Measurements from ENCODE around the gene RBM44. TPM values are rescaled to one million over a fixed set of nuclear protein-coding genes. Genes with fewer than 3 reads are reported as not detected.

The RBM44 gene
- total RNA-seq, 4 donors from 2014 or later, result 0.93 to 2.2 (median 1.1) TPM

DNA sequence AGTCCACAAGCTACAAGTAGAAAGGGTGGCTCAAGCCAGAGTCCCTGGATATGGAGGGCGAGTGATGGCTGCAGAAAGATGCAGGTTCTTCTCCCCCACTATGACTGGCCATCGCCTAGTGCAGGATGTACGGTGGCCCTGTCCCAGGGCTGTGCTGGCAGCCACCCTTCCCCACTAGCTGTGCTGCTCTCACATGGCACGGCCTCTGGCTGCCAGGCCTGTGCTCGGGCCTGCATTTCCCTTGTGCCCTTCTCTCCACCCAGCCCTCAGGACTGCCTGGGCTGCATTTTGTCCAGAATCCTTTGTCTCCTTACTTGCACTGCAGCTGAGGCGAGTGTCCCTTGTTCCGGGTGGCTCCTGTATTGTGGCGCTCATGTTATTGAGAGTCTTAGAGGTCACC, 59.2 kb downstream of the RBM44 start:
- H3K9me3 ChIP-seq, result no peaks in the 10 kb centered on the region
- no peak for TF ChIP-seq EP300 (IDR thresholded peaks at IDR 0.05)
- H3K36me3 ChIP-seq, result no peaks in the 10 kb centered on the region
- DNase-seq (ENCODE audit: low spot score in 2 of 2), result no peak
- H3K4me3 ChIP-seq, result no peak overlapping the region
- H3K27me3 ChIP-seq, result peaks cover 12% of the 10 kb centered on the region
- H3K4me1 ChIP-seq, result peaks cover 23% of the 10 kb centered on the region
- H3K27ac ChIP-seq, result no peak overlapping the region
- WGBS, result 69% methylated on average over 7 of the region's 8 CpGs

DNA sequence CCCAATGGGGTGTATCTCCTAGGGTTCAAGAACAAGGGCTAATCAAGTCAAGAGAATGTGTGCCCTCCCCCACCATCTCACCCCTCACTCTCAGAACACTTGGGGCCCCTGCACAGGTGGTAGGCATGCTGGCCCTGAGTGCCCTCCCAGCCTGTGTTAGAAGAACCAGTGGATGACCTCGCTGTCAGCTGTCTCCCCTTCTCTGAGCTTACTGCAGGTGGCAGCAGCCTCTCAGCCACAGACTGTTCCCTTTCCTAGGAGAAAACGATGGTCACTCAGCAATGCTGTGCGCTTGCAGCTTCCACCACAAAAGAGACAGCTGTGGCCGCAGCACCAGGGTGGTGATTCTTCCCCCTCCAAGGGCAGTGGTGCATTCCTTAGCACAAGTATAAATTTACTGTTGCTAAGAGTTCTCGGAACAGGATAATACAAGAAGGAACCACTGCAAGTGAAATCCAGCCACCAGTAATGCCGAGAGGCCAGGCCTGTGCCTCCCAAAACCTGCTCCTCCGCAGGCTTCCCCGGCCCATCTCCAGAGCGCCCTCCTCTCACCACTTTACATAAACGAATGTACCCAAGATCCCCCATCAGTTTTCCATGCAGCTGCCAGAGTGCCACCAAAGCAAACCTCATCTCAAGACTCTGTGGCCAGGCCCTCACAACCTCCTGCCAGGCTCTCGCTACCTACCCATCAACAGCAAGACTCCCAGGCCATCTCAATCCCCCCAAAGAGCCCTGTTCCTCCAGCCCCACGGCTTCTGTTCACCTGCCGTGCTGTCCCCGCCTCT, 59.9 kb downstream of the RBM44 start:
- no peaks in the 10 kb centered on the region for H3K9me3 ChIP-seq
- no peak overlapping the region for H3K27ac ChIP-seq
- TF ChIP-seq POLR2A (IDR thresholded peaks at IDR 0.05) (no peak), EP300 (IDR thresholded peaks at IDR 0.05) (no peak), POLR2AphosphoS5 (IDR thresholded peaks at IDR 0.05) (no peak)
- TF ChIP-seq, protein P1, sequence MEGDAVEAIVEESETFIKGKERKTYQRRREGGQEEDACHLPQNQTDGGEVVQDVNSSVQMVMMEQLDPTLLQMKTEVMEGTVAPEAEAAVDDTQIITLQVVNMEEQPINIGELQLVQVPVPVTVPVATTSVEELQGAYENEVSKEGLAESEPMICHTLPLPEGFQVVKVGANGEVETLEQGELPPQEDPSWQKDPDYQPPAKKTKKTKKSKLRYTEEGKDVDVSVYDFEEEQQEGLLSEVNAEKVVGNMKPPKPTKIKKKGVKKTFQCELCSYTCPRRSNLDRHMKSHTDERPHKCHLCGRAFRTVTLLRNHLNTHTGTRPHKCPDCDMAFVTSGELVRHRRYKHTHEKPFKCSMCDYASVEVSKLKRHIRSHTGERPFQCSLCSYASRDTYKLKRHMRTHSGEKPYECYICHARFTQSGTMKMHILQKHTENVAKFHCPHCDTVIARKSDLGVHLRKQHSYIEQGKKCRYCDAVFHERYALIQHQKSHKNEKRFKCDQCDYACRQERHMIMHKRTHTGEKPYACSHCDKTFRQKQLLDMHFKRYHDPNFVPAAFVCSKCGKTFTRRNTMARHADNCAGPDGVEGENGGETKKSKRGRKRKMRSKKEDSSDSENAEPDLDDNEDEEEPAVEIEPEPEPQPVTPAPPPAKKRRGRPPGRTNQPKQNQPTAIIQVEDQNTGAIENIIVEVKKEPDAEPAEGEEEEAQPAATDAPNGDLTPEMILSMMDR (IDR thresholded peaks at IDR 0.05), result peak; percentile 24 to 77
- H3K36me3 ChIP-seq, result no peaks in the 10 kb centered on the region
- 60% methylated on average over 10 of the region's 14 CpGs for WGBS
- H3K4me1 ChIP-seq, result peaks cover 23% of the 10 kb centered on the region
- peaks cover 12% of the 10 kb centered on the region for H3K27me3 ChIP-seq
- DNase-seq (ENCODE audit: low spot score in 2 of 2), result no peak
- peak overlapping the region; percentile 57 for H3K4me3 ChIP-seq

DNA sequence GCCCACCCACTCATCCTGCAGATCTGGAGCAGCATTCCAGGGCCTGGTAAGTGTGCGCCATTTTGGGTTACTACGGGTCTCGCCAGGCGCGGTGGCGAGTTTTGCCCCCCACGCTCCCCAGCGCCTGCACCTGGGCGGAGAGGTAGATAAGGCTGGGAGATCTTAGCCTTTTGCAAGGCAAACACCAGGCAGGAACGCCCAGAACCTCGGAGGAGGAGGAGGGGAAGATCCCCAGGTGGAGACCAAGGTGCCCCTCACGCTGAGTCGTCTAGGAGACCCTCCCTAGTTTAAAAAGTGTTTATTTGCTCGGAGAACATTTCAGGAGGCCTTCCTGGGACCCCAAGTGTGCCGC, 60.5 kb downstream of the RBM44 start:
- no peaks in the 10 kb centered on the region for H3K9me3 ChIP-seq
- WGBS, result 0% methylated on average over 3 of the region's 15 CpGs
- H3K4me1 ChIP-seq, result peaks cover 23% of the 10 kb centered on the region
- TF ChIP-seq, protein P1 (IDR thresholded peaks at IDR 0.05), result no peak
- no peak for TF ChIP-seq POLR2A (IDR thresholded peaks at IDR 0.05)
- TF ChIP-seq EP300 (IDR thresholded peaks at IDR 0.05), result no peak
- no peak for TF ChIP-seq POLR2AphosphoS5 (IDR thresholded peaks at IDR 0.05)
- no peaks in the 10 kb centered on the region for H3K36me3 ChIP-seq
- peaks cover 12% of the 10 kb centered on the region for H3K27me3 ChIP-seq
- no peak for DNase-seq (ENCODE audit: low spot score in 2 of 2)
- H3K4me3 ChIP-seq, result peak overlapping the region; percentile 57
- H3K27ac ChIP-seq, result no peak overlapping the region

- DNase-seq (ENCODE audit: low spot score in 2 of 2), result no peak
- 3% methylated on average over 22 of the region's 79 CpGs for WGBS
- H3K27me3 ChIP-seq, result peaks cover 12% of the 10 kb centered on the region
These were observed 61.1 kb downstream of the RBM44 start, which contains the start of gene RAMP1 for GRCh38 chr2:237859533-237860272. Gene RAMP1, plus strand, starts transcription at chr2:237859623. Its CDS starts 53 bp downstream, at chr2:237859676.

DNA sequence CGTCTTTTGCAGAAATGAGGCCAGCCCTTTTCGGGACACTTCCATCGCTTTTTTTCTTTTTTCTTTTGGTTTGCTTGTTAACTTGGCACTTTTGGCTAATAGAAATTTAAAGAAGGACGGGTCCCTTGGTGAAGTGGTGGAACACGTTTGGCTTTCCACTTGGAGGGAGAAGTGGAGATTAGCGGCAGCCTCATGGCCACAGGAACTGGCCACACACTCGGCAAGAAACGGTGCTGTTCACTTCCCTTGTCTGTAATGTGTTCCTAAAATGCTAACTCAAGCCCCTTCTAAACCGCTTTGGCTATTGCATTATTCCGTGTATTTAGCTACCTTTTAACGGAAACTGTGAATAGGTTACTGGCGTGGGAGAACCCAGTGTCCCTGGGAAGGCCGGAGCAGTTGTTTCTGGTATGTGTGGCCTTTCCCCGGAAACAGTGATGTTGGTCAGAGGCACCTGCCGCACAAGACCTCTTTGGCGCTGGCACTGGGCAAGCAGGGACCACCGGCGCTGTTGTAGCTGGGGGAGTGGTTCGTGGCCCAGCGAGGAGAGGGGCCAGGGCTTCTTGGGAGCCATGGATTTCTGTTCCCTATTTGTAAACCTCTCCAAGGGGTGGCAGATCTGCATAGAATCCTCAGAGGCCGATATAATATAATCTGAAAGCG, 61.8 kb downstream of the RBM44 start:
- Histone ChIP-seq H3K9me3 (no peaks in the 10 kb centered on the region), H3K27ac (no peak overlapping the region), H3K4me3 (peak overlapping the region; percentile 57), H3K27me3 (peaks cover 12% of the 10 kb centered on the region), H3K36me3 (no peaks in the 10 kb centered on the region), H3K4me1 (peaks cover 29% of the 10 kb centered on the region)
- DNase-seq (ENCODE audit: low spot score in 2 of 2), result no peak
- WGBS, result 68% methylated on average over 22 of the region's 22 CpGs
- TF ChIP-seq, protein P1 (IDR thresholded peaks at IDR 0.05), result no peak
- TF ChIP-seq POLR2AphosphoS5 (IDR thresholded peaks at IDR 0.05) (no peak), EP300 (IDR thresholded peaks at IDR 0.05) (no peak), POLR2A (IDR thresholded peaks at IDR 0.05) (no peak)

More at GRCh38 chr2:237859533-237860272, 61.1 kb downstream of the RBM44 start, which contains the start of gene RAMP1:
- H3K4me3 ChIP-seq, result peak within 1 kb of the TSS; percentile 57
- H3K4me1 ChIP-seq, result peaks cover 23% of the 10 kb centered on the region
- H3K27ac ChIP-seq, result no peak within 1 kb of the TSS
- no peak for TF ChIP-seq EP300 (IDR thresholded peaks at IDR 0.05)
- TF ChIP-seq, protein P1 (IDR thresholded peaks at IDR 0.05), result no peak
- TF ChIP-seq POLR2AphosphoS5 (IDR thresholded peaks at IDR 0.05), result no peak
- no peak for TF ChIP-seq POLR2A (IDR thresholded peaks at IDR 0.05)
- H3K9me3 ChIP-seq, result no peaks in the 10 kb centered on the region
- H3K36me3 ChIP-seq, result no peaks in the 10 kb centered on the region
